GM19239 (cell line): ENCODE results near the gene REX1BD.
"Not testable (repeated sequence)": the region's sequence is repeated elsewhere in the genome, so short reads cannot be mapped to it uniquely, and the experiment has no call there.

Experiments used
- DNase-seq: peaks from one replicate; pipeline ENCODE4 v3.0.0; 2011; ENCODE audit warnings: low spot score; ENCODE audit not compliant: insufficient read length
- FAIRE-seq: peaks from 2 replicates; lab custom pipeline; 2011; peaks lifted over from hg19 to GRCh38; lab: Jason Lieb, UNC

Gene REX1BD

DNA sequence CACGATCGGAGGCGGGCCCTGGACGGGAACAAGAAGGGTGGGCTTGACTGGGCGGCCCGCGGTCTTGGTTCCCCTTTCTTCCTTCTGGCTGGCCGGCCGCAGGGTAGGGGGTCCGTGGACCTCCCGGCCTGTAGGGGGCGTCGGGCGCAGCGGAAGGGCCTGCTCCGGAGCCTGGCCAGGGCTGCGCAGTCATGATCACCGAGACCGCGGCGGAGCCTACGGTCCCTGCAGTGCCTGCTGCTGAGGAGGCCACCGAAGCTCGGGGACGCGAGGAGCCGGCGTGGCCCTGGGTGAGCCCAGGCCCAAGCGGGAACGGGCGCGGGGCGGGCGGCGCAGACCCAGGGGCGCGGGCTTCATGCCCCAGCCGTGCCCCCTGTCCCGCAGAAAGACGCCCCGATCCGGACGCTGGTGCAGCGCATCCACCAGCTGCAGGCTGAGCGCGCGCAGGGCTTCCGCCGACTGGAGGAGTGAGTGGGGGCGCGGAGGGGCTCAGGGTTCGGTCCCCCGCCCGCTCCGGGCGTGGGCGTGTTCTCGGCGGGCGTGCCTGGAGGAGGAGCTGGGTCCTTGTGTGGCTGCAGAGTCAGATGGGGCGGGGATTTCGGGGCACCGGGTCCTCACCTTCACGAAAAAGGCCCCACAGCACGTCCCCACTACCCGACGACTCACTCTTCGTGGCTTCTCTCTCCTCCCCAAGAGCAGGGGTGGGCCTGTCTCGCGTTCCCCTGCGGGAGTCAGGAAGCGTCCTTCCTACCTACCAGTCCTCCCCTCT is at the start of gene REX1BD:
TSS of gene REX1BD (plus strand) at position 188 of the 769 bp plus-strand sequence. CDS start at position 192, 4 bp downstream.
- peak; percentile 74 for DNase-seq
- peak; percentile 83 for FAIRE-seq

DNA sequence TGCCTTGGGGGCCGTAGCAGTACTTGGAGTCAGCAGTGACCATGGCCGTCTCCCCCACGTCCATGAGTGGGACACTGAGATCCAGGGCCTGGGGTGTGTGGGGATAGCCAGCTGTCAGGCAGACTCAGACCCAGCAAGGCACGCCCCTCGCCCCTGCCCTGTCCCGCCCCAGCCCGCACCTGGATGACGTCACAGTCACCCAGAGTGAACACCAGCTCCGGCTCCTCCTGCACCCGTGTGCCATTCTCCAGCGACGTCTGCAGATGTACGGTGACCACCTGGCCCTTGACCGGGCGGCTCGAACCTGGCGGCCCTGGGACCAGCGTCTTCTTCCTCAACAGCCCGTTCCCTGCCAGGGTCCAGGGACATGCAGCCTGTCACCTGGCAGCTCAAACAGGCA is 49.2 kb upstream of the REX1BD start:
- no peak for FAIRE-seq

DNA sequence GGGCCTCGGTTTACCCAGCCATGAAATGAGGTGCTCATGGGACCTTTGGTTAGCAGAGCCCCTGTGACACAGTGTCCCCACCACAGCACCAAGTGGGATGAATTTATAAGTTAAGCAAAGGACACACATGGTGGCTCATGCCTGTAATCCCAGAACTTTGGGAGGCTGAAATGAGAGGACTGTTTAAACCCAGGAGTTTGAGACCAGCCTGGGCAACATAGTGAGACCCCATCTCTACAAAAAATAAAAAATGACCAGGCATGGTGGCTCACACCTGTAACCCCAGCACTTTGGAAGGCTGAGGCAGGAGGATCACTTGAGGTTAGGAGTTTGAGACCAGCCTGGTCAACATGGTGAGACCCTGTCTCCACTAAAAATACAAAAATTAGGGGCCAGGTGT is 48.4 kb upstream of the REX1BD start:
- DNase-seq, FAIRE-seq: not testable (repeated sequence)

More for the DNA sequence above, 49.2 kb upstream of the REX1BD start:
- DNase-seq = no peak

DNA sequence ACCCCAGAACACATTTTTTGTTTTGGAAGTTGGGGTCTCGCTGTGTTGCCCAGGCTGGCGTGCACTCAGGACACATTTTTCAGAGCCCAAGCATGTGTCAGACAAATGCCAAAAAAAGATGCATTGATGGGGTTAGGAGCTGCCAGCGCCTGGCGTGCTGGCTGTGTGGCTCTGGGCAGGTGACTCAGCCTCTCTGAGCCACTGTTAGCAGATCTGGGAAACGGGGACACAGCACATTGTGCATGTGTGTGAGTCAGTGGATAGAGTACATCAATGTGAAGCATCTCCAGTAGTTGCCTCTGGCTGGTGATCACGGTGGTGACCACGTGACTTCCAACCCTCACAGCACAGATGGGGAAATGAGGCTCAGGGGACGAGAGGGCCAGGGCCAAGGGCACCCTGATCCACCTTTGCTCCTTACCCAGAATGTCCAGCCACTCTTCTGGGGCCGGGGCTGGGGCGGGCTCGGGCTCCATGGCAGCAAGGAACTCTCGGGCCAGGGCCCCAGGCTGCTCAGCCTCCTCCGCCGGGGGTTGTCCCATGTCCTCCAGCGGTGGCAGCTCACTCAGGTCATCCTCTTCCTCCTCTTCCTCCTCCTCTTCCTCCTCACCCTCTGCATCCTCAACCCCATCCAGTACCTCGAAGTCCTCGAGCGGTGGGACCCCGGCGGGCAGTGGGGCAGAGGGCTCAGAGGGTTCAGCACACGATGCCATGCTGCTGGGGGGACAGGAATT is 47.2 kb upstream of the REX1BD start:
- FAIRE-seq = no peak
- no peak for DNase-seq

DNA sequence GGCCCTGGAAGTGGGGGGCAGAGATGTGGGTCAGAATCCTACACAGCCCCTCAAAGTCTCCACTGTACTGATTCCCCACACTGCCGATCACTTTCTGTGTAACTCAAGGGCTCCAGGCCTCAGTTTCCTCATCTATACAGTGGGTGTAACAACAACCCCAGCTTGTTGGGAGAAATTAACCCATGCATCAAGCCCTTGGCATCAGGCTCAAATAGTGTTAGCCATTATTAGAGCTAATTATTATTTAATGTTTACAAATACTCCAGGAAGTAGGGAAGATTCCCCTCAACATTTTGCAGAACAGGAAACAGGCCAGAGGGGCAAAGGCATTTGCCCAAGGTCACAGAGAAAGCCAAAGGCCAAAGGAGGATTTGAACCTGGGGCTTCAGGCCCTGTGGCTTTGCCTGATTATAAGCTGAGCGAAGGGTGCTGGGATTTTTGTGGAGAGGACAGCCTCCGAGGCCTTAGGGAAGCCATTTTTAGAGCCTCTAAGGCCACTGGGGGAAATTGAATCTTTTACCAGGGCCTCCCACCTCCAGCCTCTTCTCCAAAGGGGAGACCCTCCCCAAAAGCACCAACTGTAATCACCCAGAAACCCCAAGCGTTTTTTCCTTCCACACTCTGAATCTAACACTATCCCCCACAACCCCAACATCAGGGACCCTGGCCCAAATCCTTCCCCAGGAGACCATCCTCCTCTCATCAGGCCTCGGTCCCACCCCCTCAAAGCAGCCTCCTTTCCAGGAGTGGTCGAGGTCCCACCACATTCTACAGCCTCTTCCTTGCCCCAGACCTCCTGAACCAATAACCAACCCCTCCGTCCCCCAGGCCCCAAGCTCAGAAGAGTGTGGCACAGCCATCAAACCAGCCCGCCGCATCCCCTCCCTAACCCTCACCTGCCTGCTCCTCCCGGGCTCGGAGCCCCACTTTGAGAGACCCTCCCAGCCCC is 46.3 kb upstream of the REX1BD start:
- FAIRE-seq (no peak), DNase-seq (no peak)

DNA sequence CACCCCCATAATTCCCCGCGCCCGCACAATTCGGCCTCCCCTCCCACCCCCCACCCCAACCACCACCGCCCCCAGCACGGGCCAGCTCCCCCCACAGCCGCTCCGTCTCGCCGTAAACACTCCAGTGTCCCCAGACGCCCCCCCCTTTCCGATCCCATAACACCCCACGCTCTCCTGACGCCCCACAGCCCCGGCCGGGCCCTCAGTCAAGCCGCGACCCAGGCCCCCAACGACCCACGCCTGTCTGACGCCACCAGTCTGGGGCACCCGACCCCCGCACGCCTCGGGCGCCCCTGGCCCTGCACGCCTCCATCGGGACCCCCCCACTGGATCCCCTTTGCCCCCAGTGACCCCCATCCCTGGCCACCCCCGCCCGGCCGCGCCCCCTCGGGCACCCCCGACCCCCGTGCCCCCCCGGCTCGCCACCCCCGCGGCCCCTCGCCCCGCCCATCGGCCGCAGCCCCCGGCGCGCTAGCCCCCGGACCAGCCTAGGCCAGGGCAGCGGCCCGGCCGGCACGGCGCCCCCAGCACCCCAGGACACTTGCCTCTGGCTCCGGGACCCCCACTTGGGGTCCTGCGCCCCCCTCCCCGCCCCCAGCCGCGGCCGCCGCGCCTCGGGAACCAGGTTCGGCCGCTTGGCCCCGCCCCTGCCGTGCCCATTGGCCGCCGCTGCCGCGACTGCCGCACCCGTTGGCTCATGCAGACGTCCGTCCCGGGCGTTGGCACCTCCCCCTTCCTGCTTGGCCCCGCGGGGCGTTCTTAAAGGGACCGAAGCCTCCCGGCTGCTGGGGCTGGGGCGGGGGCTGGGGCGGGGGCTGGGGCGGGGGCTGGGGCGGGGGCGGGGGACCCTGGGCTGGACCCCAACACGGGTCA is 45.4 kb upstream of the REX1BD start, which contains the start of gene FKBP8:
TSS of gene FKBP8 (minus strand) at position 633 of the 873 bp plus-strand sequence. CDS start 1,603 bp downstream, outside the sequence.
- DNase-seq = peak; percentile 99
- FAIRE-seq = peak; percentile 71

DNA sequence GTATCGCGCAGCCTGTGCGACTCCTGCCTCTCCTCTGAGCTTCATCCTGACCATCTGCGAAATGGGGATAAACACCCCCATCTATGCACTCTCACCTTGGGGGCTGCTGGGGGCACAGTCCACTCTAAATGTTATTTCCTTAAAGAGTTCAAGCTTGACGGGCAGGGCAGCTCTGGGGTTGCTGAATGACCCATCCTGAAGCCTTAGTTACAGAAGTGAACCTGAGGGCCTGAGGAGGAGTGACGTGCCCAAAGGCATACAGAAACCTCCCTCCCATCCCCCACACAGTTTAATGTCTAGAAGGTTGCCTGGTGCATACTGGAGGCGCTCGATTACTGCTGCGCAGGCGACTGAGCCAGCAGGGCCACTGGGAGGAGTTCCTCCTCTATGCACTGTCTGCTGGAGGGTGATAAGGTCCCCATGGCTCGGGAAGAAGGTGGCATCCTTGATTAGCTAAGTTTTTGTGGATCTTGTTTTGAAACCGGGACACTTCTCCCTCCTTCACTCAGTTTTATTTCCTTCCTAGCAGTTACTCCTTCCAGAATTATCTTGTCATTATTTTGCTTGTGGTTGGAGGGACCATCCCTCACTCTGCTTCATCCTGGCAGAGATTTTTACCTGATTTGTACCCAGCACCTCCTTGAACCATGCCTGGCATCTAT is 44.7 kb upstream of the REX1BD start:
- FAIRE-seq (peak; percentile 67), DNase-seq (peak; percentile 78)

DNA sequence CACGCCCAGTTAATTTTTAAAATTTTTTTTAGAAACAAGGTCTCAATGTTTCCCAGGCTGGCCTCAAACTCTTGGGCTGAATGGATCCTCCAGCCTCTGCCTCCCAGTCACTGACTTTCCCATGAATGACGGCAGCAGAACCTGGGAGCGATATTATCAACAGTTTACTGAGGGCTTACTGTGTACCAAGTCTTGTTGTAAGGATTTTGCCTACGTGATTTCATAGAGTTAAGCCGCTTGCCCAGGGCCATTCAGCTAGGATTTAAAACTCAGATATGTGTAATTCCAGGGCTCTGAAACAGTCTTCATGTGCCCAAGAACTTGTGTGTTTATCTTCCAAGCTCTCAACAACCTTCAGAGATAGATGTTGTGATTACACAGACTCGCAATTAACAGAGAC is 37.0 kb upstream of the REX1BD start:
- FAIRE-seq = no peak
- DNase-seq = no peak

DNA sequence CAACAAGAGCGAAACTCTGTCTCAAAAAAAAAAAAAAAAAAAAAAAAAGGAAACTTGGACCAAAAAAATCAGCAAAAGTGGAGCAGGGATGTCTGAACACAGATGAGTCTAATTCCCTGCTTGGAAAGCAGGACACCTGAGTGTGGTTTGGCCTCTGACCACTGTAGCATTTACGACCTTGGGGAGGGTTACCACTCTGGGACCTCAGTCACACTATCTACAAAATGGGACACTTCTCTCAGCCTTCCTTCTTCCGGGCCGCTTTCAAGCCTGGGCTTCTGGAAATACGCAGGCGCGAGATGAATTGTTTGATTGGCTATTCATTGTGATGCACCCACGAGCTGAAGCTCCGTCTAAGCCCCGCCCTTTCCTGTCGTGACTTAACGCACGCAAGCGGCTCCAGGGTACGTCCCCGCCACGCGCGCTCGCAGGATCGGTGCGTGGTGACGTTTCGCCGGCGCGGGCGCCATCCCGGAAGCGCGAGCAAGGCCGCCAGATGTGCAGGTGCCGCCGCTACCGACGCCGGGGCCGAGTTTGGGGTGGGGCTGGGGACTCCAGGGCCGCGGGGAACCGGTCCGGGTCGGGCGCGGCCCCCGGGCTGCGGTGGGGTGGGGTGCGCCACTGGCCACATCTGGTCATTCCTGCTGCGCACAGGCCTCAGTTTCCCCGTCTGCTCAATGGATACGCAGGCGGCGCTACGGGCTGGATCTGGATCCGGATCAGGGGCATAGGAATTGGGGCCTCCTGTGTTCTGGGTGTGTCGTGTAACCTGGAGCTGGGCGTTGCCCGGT is 31.0 kb upstream of the REX1BD start, which contains the start of gene KXD1:
TSS of gene KXD1 (plus strand) at position 460 of the 791 bp plus-strand sequence. CDS start 4,187 bp downstream, outside the sequence.
- FAIRE-seq (peak; percentile 99), DNase-seq (peak; percentile 96)

DNA sequence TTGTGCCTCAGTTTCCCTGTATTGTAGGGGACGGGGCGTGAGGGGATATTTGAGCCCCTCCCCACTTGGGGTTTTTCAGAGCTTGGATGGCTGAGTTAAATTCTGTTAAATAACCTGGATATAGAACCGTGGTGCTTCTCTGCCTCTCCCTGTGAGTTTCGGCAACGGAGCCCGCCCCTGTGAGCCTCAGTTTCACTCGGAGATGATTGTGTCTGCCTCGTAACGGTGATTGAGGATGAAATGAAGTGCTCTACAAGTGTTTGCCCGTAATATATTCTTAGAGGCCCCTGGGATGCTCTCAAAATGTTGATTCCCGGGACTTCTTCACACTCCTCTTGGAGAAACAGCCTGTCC is 30.4 kb upstream of the REX1BD start:
- no peak for DNase-seq
- FAIRE-seq = peak; percentile 78

DNA sequence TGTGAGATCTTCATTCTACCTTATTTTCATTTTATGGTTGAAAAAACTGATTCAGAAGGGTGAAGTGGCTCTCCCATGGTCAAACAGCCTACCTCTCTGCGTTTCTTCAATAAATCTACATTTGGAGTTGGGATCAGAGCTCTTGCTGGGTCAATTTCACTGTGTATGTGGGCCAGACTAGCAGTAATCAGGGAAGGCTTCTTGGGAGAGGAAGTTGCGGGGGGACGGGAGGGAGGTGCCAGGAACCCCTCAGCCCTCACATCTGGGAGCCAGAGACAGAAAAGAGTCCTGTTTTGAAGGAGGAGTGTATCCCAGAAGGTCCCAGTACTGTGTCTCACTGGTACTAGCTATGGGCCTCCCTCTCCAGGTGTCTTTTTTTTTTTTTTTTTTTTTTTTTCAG is 30.0 kb upstream of the REX1BD start:
- DNase-seq = no peak
- FAIRE-seq = no peak

DNA sequence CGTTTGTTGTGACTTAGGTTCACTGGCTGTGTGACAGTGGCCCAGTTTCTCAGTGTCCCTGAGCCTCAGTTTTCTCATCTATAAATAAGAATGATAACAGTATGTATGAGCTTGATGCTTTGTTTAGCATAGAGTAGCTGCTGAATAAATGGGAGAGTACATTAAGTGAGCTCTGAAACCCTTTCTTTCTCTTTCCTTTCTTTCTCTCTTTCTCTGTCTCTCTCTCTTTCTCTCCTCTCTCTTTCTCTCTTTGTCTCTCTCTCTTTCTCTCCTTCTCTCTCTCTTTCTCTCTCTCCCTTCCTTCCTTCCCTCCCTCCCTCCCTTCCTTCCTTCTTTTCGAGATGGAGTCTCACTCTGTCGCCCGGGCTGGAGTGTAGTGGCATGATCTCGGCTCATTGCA is 28.9 kb upstream of the REX1BD start:
- DNase-seq = no peak
- no peak for FAIRE-seq

DNA sequence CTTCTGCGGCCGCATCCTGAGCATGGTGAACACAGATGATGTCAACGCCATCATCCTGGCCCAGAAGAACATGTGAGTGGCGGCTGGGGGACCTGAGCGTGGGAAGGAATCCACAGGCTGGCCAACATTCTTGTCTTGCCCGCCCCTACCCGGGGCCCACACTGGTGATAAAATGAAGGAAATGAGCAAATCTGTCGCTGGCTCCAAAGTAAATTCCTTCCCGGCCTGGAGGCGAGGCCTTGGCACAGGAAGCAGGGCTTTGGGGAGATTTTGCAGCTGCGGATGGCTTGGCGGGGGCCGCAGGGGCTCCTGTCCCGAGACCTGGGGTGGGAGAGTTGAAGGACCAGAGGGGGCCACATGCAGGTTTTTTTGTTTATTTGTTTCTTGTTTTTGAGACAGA is 26.5 kb upstream of the REX1BD start:
- FAIRE-seq (no peak), DNase-seq (no peak)

DNA sequence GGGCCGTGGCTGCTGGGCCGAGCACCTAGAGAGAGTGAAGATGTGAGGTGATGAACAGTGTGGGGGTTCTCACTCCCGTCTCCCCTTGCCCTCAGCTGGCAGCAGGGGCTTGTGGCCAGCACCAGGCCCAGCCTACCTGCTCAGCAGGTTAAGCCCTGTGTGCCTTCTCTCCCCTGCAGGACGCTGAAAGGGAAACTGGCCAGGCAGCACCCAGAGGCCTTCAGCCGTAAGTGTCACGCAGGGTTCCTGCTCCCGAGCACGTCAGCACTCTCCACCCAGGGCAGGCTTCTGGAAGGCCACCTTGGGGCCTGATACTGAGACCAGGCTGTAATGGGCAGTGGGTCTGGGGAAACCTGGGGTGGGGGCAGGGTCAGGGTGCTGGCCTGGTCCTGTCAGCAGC is 21.6 kb upstream of the REX1BD start:
- DNase-seq (no peak), FAIRE-seq (no peak)

DNA sequence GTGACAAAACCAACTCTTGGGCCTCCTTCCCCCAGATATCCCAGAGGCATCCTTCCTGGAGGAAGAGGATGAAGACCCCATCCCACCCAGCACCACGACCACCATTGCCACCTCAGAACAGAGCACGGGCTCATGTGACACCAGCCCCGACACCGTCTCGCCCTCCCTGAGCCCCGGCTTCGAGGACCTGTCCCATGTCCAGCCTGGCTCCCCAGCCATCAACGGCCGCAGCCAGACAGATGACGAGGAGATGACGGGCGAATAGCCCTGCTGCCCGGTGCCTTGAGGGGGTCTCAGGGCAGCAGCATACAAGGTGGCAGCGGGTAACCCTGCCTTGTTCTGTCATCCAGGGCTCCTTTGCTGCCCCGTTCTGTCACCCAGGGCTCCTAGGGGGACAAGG is 20.2 kb upstream of the REX1BD start:
- DNase-seq = no peak

DNA sequence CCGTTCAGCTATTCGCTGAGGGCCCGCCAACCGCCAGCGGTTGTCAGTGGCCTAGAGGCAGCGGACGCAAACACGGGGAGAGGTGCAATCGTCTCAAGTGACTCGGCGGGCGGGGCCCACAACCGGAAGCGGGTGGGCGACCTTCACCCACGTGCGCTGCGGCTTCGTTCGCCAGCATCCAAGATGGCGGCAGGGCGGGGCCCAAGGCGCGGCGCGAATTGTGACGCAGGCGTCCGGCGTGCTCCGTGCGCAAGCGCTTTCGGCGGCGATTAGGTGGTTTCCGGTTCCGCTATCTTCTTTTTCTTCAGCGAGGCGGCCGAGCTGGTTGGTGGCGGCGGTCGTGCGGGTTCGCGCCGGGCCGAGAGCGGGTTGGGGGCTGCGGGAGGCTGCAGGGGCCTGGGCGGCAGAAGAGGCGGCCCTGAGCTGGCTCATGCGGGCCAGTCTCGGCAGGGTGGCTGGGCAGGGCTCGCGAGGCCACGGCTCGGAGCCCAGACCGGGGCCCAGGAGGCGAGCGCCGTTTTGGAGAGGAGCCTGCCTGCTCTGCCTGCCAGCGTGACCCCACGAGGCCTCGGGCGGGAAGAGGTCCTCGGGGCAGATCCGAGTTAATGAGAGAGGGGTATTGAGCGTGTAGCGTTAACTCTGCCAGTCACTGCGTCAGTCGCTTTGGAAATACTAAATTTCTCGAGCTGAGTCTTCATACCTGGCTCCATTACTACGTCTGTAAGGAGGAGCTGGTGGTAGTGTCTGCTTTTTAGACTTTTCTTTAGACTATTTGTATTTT is 16.8 kb upstream of the REX1BD start, which contains the start of gene UBA52:
TSS of gene UBA52 (plus strand) at position 294 of the 781 bp plus-strand sequence. CDS start 1,444 bp downstream, outside the sequence.
- FAIRE-seq = peak; percentile 97
- DNase-seq = peak; percentile 88

More for the DNA sequence above, 20.2 kb upstream of the REX1BD start:
- FAIRE-seq = no peak

DNA sequence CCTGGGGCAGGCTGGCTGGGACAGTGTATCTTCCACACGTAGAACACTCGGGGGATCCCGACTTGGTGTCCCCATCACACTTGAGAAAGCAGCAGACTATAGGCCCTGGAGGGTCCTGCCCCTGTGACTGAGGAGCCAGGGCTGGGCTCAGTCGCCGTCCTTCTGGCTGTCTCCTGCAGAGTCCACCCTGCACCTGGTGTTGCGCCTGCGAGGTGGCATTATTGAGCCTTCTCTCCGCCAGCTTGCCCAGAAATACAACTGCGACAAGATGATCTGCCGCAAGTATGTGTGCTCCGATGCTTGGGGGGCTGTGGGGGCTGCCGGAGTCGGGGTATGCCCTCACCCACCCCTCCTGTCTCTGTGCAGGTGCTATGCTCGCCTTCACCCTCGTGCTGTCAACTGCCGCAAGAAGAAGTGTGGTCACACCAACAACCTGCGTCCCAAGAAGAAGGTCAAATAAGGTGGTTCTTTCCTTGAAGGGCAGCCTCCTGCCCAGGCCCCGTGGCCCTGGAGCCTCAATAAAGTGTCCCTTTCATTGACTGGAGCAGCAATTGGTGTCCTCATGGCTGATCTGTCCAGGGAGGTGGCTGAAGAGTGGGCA is 13.8 kb upstream of the REX1BD start:
- DNase-seq = no peak

More for the DNA sequence above, 13.8 kb upstream of the REX1BD start:
- no peak for FAIRE-seq
